Karpas-422 (cell line): ENCODE results near the gene FITM2. TPM values are rescaled to one million over a fixed set of nuclear protein-coding genes. Genes with fewer than 3 reads are reported as not detected.
"Not testable (repeated sequence)": the region's sequence is repeated elsewhere in the genome, so short reads cannot be mapped to it uniquely, and the experiment has no call there.

ENCODE experiments used
- DNase-seq: peaks from one replicate; pipeline ENCODE4 v3.0.0-alpha.2; 2015
- H2AFZ ChIP-seq: fragments of 200-600 bp; sonication (generic); 2 replicates; pipeline ENCODE4 v1.6.1; 2014; ENCODE audit warnings: antibody characterized with exemption, low read length, mixed read lengths
- H3K27ac ChIP-seq: fragments of 200-600 bp; sonication (generic); 2 replicates; pipeline ENCODE4 v1.5.1; 2014; ENCODE audit warnings: mild to moderate bottlenecking, low read length, moderate library complexity
- H3K27me3 ChIP-seq: fragments of 200-600 bp; sonication (generic); 2 replicates; pipeline ENCODE4 v1.6.1; 2014; ENCODE audit warnings: low read length, mixed read lengths
- H3K36me3 ChIP-seq: fragments of 200-600 bp; sonication (generic); 2 replicates; pipeline ENCODE4 v1.6.1; 2014; ENCODE audit warnings: low read length, mixed read lengths; ENCODE audit not compliant: insufficient read depth
- H3K4me1 ChIP-seq: fragments of 200-600 bp; sonication (generic); 2 replicates; pipeline ENCODE4 v1.6.1; 2014; ENCODE audit warnings: mild to moderate bottlenecking, low read length, mixed read lengths
- H3K4me2 ChIP-seq: fragments of 200-600 bp; sonication (generic); 2 replicates; pipeline ENCODE4 v1.6.1; 2014; ENCODE audit warnings: low read length, low read depth, mild to moderate bottlenecking; ENCODE audit not compliant: poor library complexity, severe bottlenecking
- H3K4me3 ChIP-seq: fragments of 200-600 bp; sonication (generic); 2 replicates; pipeline ENCODE4 v1.5.1; 2014; ENCODE audit warnings: mild to moderate bottlenecking, antibody characterized with exemption, low read length, mixed read lengths
- H3K79me2 ChIP-seq: fragments of 200-600 bp; sonication (generic); 2 replicates; pipeline ENCODE4 v1.6.1; 2014; ENCODE audit warnings: mild to moderate bottlenecking, low read length, mixed read lengths
- H3K9ac ChIP-seq: fragments of 200-600 bp; sonication (generic); 2 replicates; pipeline ENCODE4 v1.6.0; 2014; ENCODE audit warnings: low read length
- H3K9me2 ChIP-seq: fragments of 200-600 bp; sonication (generic), shearing (Covaris generic); replicated peaks from 2 replicates; pipeline ENCODE4 v1.6.0; 2014; ENCODE audit warnings: mild to moderate bottlenecking, low read length, moderate library complexity; ENCODE audit not compliant: insufficient read depth
- H3K9me3 ChIP-seq: fragments of 300-700, 200-600 bp; sonication (generic); 2 replicates; pipeline ENCODE4 v1.6.1; 2014; ENCODE audit warnings: low read length, mixed read lengths
- H4K20me1 ChIP-seq: fragments of 200-600 bp; sonication (generic); 2 replicates; pipeline ENCODE4 v1.6.1; 2014; ENCODE audit warnings: mild to moderate bottlenecking, antibody characterized with exemption, low read length, low read depth; ENCODE audit not compliant: insufficient read depth
- total RNA-seq: library from RNA; depleted of rRNA; stranded (reverse); fragments of >200 nt; shearing (Covaris generic); gene quantifications from 2 replicates; pipeline ENCODE4 v1.2.3, GENCODE V29; 2014; ENCODE audit warnings: low replicate concordance

Gene FITM2
- total RNA-seq, 1 experiment from 2014 or later: 0.82 TPM

GRCh38 chr20:44302026-44302669, 8.9 kb downstream of the FITM2 start:
- no peak overlapping the region for H3K4me2 ChIP-seq
- no peaks in the 10 kb centered on the region for H3K36me3 ChIP-seq
- no peaks in the 10 kb centered on the region for H3K9me2 ChIP-seq
- 0 out of 2 replicates have a peak, but pooled peaks cover 3% of the 10 kb centered on the region for H4K20me1 ChIP-seq
- no peak overlapping the region for H3K27ac ChIP-seq
- no peaks in the 10 kb centered on the region for H3K79me2 ChIP-seq
- no peak overlapping the region for H3K4me3 ChIP-seq
- no peaks in the 10 kb centered on the region for H3K27me3 ChIP-seq
- no peaks in the 10 kb centered on the region for H3K4me1 ChIP-seq
- no peak for DNase-seq
- no peaks in the 10 kb centered on the region for H3K9me3 ChIP-seq
- H3K9ac ChIP-seq: no peak overlapping the region
- H2AFZ ChIP-seq: no peak overlapping the region

GRCh38 chr20:44301285-44301684, 9.7 kb downstream of the FITM2 start:
- no peak overlapping the region for H3K27ac ChIP-seq
- no peak overlapping the region for H3K9ac ChIP-seq
- H3K27me3 ChIP-seq: no peaks in the 10 kb centered on the region
- no peak overlapping the region for H3K4me2 ChIP-seq
- H3K4me3 ChIP-seq: no peak overlapping the region
- H3K79me2 ChIP-seq: no peaks in the 10 kb centered on the region
- 0 out of 2 replicates have a peak, but pooled peaks cover 3% of the 10 kb centered on the region for H4K20me1 ChIP-seq
- H3K4me1 ChIP-seq: no peaks in the 10 kb centered on the region
- H3K9me3 ChIP-seq: no peaks in the 10 kb centered on the region
- H3K36me3 ChIP-seq: no peaks in the 10 kb centered on the region
- H2AFZ ChIP-seq: no peak overlapping the region
- no peaks in the 10 kb centered on the region for H3K9me2 ChIP-seq
- DNase-seq: no peak

GRCh38 chr20:44299011-44299535, 11.9 kb downstream of the FITM2 start:
- not testable (repeated sequence) for H3K27ac ChIP-seq, H3K27me3 ChIP-seq, H3K9ac ChIP-seq, H3K79me2 ChIP-seq, H3K9me2 ChIP-seq, H2AFZ ChIP-seq, H4K20me1 ChIP-seq, H3K4me1 ChIP-seq, H3K4me2 ChIP-seq, H3K9me3 ChIP-seq, H3K36me3 ChIP-seq, DNase-seq, H3K4me3 ChIP-seq

- Histone ChIP-seq H3K9ac (no peak overlapping the region), H3K27me3 (no peaks in the 10 kb centered on the region), H2AFZ (no peak overlapping the region), H3K79me2 (no peaks in the 10 kb centered on the region), H3K4me1 (no peaks in the 10 kb centered on the region), H3K36me3 (no peaks in the 10 kb centered on the region), H3K9me2 (no peaks in the 10 kb centered on the region), H3K9me3 (no peaks in the 10 kb centered on the region), H3K4me2 (no peak overlapping the region), H3K4me3 (no peak overlapping the region), H4K20me1 (0 out of 2 replicates have a peak, but pooled peaks cover 3% of the 10 kb centered on the region), H3K27ac (no peak overlapping the region)
- DNase-seq: no peak
Observed at GRCh38 chr20:44297721-44298120, 13.3 kb downstream of the FITM2 start.

GRCh38 chr20:44296011-44296410, 15.0 kb downstream of the FITM2 start:
- H3K4me2 ChIP-seq: no peak overlapping the region
- no peak overlapping the region for H3K27ac ChIP-seq
- no peaks in the 10 kb centered on the region for H3K9me3 ChIP-seq
- H3K79me2 ChIP-seq: no peaks in the 10 kb centered on the region
- H3K36me3 ChIP-seq: no peaks in the 10 kb centered on the region
- 0 out of 2 replicates have a peak, but pooled peaks cover 3% of the 10 kb centered on the region for H4K20me1 ChIP-seq
- H3K4me1 ChIP-seq: no peaks in the 10 kb centered on the region
- no peak overlapping the region for H2AFZ ChIP-seq
- no peak for DNase-seq
- no peak overlapping the region for H3K9ac ChIP-seq
- no peaks in the 10 kb centered on the region for H3K27me3 ChIP-seq
- H3K9me2 ChIP-seq: no peaks in the 10 kb centered on the region
- H3K4me3 ChIP-seq: no peak overlapping the region

- no peaks in the 10 kb centered on the region for H3K9me2 ChIP-seq
- no peak overlapping the region for H3K4me3 ChIP-seq
- no peaks in the 10 kb centered on the region for H3K4me1 ChIP-seq
- H3K9ac ChIP-seq: no peak overlapping the region
- no peaks in the 10 kb centered on the region for H3K36me3 ChIP-seq
- H3K9me3 ChIP-seq: no peaks in the 10 kb centered on the region
- H3K79me2 ChIP-seq: no peaks in the 10 kb centered on the region
- no peaks in the 10 kb centered on the region for H3K27me3 ChIP-seq
- no peak overlapping the region for H3K4me2 ChIP-seq
- DNase-seq: no peak
- H2AFZ ChIP-seq: no peak overlapping the region
- no peak overlapping the region for H3K27ac ChIP-seq
- 0 out of 2 replicates have a peak, but pooled peaks cover 3% of the 10 kb centered on the region for H4K20me1 ChIP-seq
Observed at GRCh38 chr20:44291754-44292153, 19.2 kb downstream of the FITM2 start.

- Histone ChIP-seq H3K4me3 (no peak overlapping the region), H3K27me3 (no peaks in the 10 kb centered on the region), H3K9me2 (no peaks in the 10 kb centered on the region), H3K9me3 (no peaks in the 10 kb centered on the region), H3K27ac (no peak overlapping the region), H2AFZ (no peak overlapping the region), H3K79me2 (no peaks in the 10 kb centered on the region), H3K36me3 (no peaks in the 10 kb centered on the region), H3K4me1 (no peaks in the 10 kb centered on the region), H3K4me2 (no peak overlapping the region), H3K9ac (no peak overlapping the region), H4K20me1 (0 out of 2 replicates have a peak, but pooled peaks cover 3% of the 10 kb centered on the region)
- DNase-seq: no peak
Observed at GRCh38 chr20:44288252-44288651, 22.8 kb downstream of the FITM2 start.

GRCh38 chr20:44287272-44288097, 23.5 kb downstream of the FITM2 start:
- Histone ChIP-seq H3K4me3 (no peak overlapping the region), H3K79me2 (no peaks in the 10 kb centered on the region), H3K36me3 (no peaks in the 10 kb centered on the region), H3K4me2 (no peak overlapping the region), H3K9ac (no peak overlapping the region), H3K9me3 (no peaks in the 10 kb centered on the region), H4K20me1 (0 out of 2 replicates have a peak, but pooled peaks cover 3% of the 10 kb centered on the region), H3K4me1 (no peaks in the 10 kb centered on the region), H3K9me2 (no peaks in the 10 kb centered on the region), H2AFZ (no peak overlapping the region), H3K27me3 (no peaks in the 10 kb centered on the region), H3K27ac (no peak overlapping the region)
- DNase-seq: no peak
